ENCODE results near the gene ACE. TPM values are rescaled to one million over a fixed set of nuclear protein-coding genes. Genes with fewer than 3 reads are reported as not detected.

The ACE gene
- total RNA-seq, 1 donor from 2014 or later = 9.6 TPM

DNA sequence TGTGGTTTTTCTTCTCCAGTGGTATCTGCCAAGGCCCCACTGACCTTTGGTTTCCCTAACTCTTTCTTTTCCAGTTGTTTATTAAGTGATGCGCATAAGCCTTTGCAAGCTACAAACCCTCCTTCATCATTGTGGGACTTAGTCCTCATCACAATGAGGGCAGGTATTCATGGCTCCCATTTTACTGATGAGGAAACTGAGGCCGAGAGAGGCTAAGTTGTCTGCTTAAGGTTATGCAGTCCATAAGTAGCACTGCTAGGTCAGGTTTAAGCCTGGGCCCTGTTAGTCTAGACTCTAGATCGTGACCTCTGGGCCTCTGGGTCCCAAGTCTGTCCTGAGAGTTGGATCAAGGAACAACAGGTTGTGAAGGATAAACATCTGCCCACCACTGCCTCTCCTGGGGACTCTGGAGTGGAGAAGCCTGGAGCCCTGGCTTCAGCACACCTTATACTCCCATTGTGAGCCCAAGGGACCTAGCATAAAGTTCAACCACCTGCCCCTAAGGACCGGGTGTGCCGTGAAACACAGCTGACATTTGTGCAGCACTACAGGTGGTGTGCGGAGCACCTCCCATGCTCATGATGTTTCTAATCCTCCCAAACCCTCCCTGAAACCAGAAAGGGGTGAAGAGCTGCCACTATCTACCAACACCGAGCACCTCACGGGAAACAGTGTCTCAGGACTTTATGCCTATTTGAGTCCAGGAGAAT, 41.1 kb downstream of the ACE start:
- Histone ChIP-seq H3K4me1 (no peaks in the 10 kb centered on the region), H3K36me3 (no peaks in the 10 kb centered on the region), H3K4me3 (no peak overlapping the region), H3K27ac (no peak overlapping the region), H3K27me3 (no peaks in the 10 kb centered on the region), H3K9me3 (no peaks in the 10 kb centered on the region)
- no peak for TF ChIP-seq POLR2A (IDR thresholded peaks at IDR 0.05)
- no peak for TF ChIP-seq POLR2AphosphoS5 (IDR thresholded peaks at IDR 0.05; ENCODE audit: insufficient read depth in 1 of 2, low read depth in 1 of 2)
- TF ChIP-seq, protein P1, sequence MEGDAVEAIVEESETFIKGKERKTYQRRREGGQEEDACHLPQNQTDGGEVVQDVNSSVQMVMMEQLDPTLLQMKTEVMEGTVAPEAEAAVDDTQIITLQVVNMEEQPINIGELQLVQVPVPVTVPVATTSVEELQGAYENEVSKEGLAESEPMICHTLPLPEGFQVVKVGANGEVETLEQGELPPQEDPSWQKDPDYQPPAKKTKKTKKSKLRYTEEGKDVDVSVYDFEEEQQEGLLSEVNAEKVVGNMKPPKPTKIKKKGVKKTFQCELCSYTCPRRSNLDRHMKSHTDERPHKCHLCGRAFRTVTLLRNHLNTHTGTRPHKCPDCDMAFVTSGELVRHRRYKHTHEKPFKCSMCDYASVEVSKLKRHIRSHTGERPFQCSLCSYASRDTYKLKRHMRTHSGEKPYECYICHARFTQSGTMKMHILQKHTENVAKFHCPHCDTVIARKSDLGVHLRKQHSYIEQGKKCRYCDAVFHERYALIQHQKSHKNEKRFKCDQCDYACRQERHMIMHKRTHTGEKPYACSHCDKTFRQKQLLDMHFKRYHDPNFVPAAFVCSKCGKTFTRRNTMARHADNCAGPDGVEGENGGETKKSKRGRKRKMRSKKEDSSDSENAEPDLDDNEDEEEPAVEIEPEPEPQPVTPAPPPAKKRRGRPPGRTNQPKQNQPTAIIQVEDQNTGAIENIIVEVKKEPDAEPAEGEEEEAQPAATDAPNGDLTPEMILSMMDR (IDR thresholded peaks at IDR 0.05) = no peak
- no peak for DNase-seq (ENCODE audit: extremely low spot score in 2 of 2)
- intact Hi-C loops (cut with DNase I) = no loop called here

DNA sequence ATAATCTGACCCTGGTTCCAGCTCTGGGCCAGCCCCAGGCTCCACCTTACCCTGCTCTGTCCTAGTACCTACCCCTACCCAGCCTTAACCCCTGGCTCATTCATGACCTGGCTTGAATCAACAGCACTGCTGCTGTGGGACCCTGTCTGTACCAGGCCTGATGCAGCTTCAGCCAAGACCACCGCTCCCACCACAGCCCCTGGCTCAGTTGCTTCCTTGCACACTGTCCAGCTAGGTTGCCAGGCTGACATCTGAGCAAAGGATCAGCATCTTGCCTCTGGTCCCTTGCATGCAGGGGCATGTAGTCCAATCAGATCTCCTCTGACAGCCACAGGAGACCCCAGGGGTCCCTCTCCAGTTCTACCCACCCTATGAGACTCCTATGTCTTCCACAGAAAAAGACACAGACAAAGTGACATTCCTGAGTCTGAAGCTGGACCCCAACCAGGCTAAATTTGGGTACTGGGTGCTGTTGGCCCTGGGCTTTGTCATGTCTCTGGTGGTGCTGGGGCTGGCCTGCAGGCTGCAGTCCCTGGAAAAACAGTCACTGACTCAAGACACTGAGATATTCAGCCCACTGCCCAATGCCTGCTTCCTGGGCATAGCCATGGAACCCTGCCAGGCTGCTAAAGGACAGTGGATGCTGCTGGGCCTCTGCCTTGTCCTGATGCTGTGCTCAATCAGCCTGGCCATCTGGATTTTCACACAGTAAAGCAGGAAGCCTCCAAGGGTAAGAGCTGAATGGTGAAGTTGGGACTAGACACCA, 42.4 kb downstream of the ACE start:
- Histone ChIP-seq H3K36me3 (no peaks in the 10 kb centered on the region), H3K27me3 (no peaks in the 10 kb centered on the region), H3K4me1 (no peaks in the 10 kb centered on the region), H3K4me3 (no peak overlapping the region), H3K27ac (no peak overlapping the region), H3K9me3 (no peaks in the 10 kb centered on the region)
- TF ChIP-seq, protein P1 (IDR thresholded peaks at IDR 0.05) = no peak
- TF ChIP-seq POLR2A (IDR thresholded peaks at IDR 0.05) (no peak), POLR2AphosphoS5 (IDR thresholded peaks at IDR 0.05; ENCODE audit: insufficient read depth in 1 of 2, low read depth in 1 of 2) (no peak)
- intact Hi-C loops (cut with DNase I) = no loop called here
- no peak for DNase-seq (ENCODE audit: extremely low spot score in 2 of 2)

DNA sequence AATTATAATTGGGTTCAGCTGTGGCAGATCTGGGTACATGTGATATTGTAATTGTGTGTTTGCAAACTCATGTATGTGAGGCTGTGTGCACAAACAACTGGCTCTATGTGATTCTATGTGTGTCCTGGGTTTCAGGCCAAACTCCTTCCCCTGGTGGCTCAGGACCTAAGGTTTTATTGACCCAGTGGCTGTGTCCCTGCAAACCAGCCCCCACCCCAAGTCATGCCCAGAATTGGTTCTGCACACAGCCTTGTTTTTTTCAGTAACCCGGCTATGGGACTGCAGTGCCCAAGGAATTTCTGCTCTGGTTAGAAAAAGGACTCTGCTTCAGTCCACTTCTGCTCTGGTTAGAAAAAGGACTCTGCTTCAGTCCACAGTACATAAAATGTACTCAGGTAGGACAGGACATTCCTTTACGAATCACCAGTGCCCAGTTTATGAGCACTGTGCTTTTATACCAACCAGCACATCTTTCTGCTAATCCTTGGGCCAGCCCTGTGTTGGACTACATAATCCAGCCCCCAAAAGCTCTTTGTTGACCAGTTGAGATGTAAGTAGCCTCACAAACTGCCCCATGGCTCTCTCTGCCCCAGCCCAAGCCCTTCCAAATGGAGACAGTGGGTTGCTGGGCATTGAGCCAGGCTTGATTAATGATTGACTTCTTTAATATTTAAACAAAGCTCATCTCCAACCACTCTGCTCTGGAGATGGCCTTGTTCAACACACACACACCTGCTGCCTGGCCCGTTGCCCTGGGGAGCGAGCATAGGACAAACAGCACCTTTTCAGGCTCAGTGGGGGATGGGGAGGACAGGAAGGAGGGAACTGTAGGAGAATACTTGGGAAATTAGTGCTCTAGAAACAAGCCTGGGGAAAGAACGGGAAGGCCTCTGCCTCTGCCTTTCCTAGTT, 43.4 kb downstream of the ACE start:
- H3K9me3 ChIP-seq = no peaks in the 10 kb centered on the region
- H3K27ac ChIP-seq = no peak overlapping the region
- DNase-seq (ENCODE audit: extremely low spot score in 2 of 2) = no peak
- intact Hi-C loops (cut with DNase I) = no loop called here
- no peaks in the 10 kb centered on the region for H3K36me3 ChIP-seq
- TF ChIP-seq, protein P1 (IDR thresholded peaks at IDR 0.05) = no peak
- TF ChIP-seq POLR2AphosphoS5 (IDR thresholded peaks at IDR 0.05; ENCODE audit: insufficient read depth in 1 of 2, low read depth in 1 of 2) (no peak), POLR2A (IDR thresholded peaks at IDR 0.05) (no peak)
- H3K4me3 ChIP-seq = no peak overlapping the region
- H3K27me3 ChIP-seq = no peaks in the 10 kb centered on the region
- H3K4me1 ChIP-seq = no peaks in the 10 kb centered on the region

DNA sequence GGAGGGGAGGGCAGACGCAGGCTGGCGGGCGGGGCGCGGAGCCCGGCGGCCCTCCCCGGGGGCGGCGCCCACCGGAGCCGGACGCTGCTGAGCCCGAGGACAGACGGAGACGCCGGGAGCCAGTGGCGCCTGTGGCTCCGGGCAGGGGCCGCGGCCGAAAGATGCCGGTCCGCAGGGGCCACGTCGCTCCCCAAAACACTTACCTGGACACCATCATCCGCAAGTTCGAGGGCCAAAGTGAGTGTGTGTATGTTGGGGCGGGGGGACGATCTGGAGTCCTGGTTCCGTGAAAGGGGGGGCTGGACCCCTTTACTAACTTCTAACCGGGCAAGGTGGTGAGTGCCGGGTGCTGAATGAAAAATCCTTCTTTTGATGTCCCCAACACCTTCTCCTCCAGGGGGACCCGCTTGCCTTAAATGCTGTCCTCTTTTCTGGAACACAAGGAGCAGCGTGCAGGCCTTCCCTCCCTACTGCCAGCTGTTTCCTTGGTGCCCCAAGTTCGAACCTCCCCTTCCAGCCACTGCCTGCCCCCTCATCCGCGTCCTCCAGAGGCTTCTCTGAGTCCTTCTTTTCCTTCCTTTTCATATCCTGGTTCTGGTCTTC, 46.5 kb downstream of the ACE start, which contains the start of gene KCNH6:
KCNH6 (plus strand) TSS at position 106 of the 603 bp plus-strand sequence; CDS start at position 162, 56 bp downstream.
- Histone ChIP-seq H3K4me1 (no peaks in the 10 kb centered on the region), H3K27ac (no peak within 1 kb of the TSS), H3K36me3 (no peaks in the 10 kb centered on the region), H3K27me3 (no peaks in the 10 kb centered on the region), H3K4me3 (no peak within 1 kb of the TSS), H3K9me3 (no peaks in the 10 kb centered on the region)
- TF ChIP-seq POLR2A (IDR thresholded peaks at IDR 0.05) = no peak
- TF ChIP-seq, protein P1 (IDR thresholded peaks at IDR 0.05) = no peak
- no peak for TF ChIP-seq POLR2AphosphoS5 (IDR thresholded peaks at IDR 0.05; ENCODE audit: insufficient read depth in 1 of 2, low read depth in 1 of 2)
- no peak for DNase-seq (ENCODE audit: extremely low spot score in 2 of 2)
- intact Hi-C loops (cut with DNase I) = no loop called here
